Gastroesophageal sphincter (tissue), 4 donors: ENCODE data around the gene OSBPL1A. TPM values are rescaled to one million over a fixed set of nuclear protein-coding genes. Genes with fewer than 3 reads are reported as not detected.

Experiments used
- ATAC-seq: fragments of 150-250 bp; one replicate; pipeline ENCODE4 v1.9.1; 2016; ENCODE audit warnings: mild to moderate bottlenecking, moderate library complexity
- H3K27ac ChIP-seq, 4 donors: fragments of 200-600 bp; sonication (generic) in 3 of 4; 1 replicate in 3 of 4; 2 replicates in 1 of 4; pipeline ENCODE4 v1.5.1; 2016 to 2019
- H3K27me3 ChIP-seq: fragments of 200-600 bp; sonication (generic); one replicate; pipeline ENCODE4 v1.5.1; 2019
- H3K36me3 ChIP-seq, 2 donors: fragments of 200-600 bp; sonication (generic); one replicate each; pipeline ENCODE4 v1.5.1; 2019; ENCODE audit warnings: control low read depth in 1 of 2
- H3K4me1 ChIP-seq, 3 donors: fragments of 200-600 bp; sonication (generic); 1 replicate in 2 of 3; 2 replicates in 1 of 3; pipeline ENCODE4 v1.5.1; 2016 to 2019; ENCODE audit warnings: control low read depth in 2 of 3
- H3K4me3 ChIP-seq, 2 donors: fragments of 200-600 bp; sonication (generic); one replicate each; pipeline ENCODE4 v1.5.1; 2019; ENCODE audit warnings: mild to moderate bottlenecking in 1 of 2, moderate library complexity in 1 of 2
- H3K9me3 ChIP-seq, 3 donors: fragments of 200-600 bp; sonication (generic); one replicate each; pipeline ENCODE4 v1.5.1; 2017 to 2019; ENCODE audit warnings: control low read depth in 2 of 3
- EP300 ChIP-seq: sonication (generic); formaldehyde crosslinking; IDR thresholded peaks from one replicate; pipeline ENCODE4 v1.6.1; 2017; ENCODE audit warnings: antibody characterized with exemption, mild to moderate bottlenecking
- POLR2A ChIP-seq, 2 donors: fragments of 450-650 bp; IDR thresholded peaks; one replicate each; pipeline ENCODE4 v1.6.1; 2017; ENCODE audit warnings: antibody characterized with exemption in 2 of 2, mild to moderate bottlenecking in 2 of 2, moderate library complexity in 1 of 2
- POLR2AphosphoS5 ChIP-seq: sonication (generic); formaldehyde crosslinking; IDR thresholded peaks from one replicate; pipeline ENCODE4 v1.6.1; 2017; ENCODE audit warnings: antibody characterized with exemption
- WGBS, 2 donors: methylation state at CpG; one replicate each; pipeline ENCODE4 v1.1.5; 2018; ENCODE audit warnings: low coverage in 1 of 2; 5-methylcytosine and 5-hydroxymethylcytosine counted together
- total RNA-seq, 4 donors: library from RNA; depleted of rRNA; stranded (reverse); fragments of >200 nt; gene quantifications; one replicate each; pipeline ENCODE4 v1.1.0, GENCODE V29; 2016
- TF ChIP-seq, protein P1 (sequence below), 4 experiments: fragments of 200-600 bp in 2 of 4; fragments of 450-650 bp in 2 of 4; sonication (generic) in 1 of 4; IDR thresholded peaks; one replicate each; pipeline ENCODE4 v1.5.1; 2017 to 2019; ENCODE audit warnings: antibody characterized with exemption in 4 of 4, mild to moderate bottlenecking in 2 of 4, moderate library complexity in 2 of 4

The OSBPL1A gene
- 100 to 1,000 TPM in 3 of 4 donors, 10 to 100 TPM in 1; 97.1 to 120 (median 116) TPM for total RNA-seq

DNA sequence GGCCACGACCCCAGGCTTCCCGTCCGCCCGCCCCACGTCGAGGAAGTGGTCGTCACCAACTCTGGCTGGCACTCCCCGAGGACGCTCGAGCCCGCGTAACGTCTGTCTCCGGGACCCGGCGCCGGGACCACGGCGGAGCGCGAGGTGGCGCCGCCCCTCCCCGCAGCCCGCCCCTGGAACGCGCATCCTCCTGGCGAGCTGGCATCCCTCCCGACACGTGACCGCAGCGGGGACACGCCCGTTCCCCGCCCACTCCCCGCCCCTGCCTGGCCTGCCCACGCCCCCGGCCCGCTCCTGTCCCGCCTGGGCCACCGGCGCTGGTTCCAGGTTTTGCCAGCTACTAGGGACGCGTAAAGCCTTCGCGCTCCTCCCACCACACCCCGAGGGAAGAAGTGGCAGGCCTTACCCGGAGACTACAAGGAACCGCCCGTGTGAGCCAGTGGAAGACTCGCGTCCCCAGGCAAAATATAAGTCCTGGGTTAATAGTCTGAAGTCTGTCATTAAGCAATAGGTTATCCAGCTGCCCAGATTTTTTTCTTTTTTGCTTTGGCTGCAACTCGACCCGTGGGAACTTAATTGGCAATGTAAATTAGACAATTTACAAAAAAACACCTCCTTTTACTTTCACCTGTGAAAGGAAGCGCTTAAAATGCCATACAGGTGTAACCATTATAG, at the start of gene OSBPL1A:
Gene OSBPL1A, minus strand, starts transcription at position 131 of the 675 bp plus-strand sequence. CDS start 20,291 bp downstream, outside the sequence.
- Histone ChIP-seq H3K9me3 (no peaks in the 10 kb centered on the region), H3K4me1 (peaks cover 0 to 21% (median 4%) of the 10 kb centered on the region in 3 donors), H3K36me3 (no peaks in the 10 kb centered on the region), H3K4me3 (peak within 1 kb of the TSS; percentile 71 to 76), H3K27me3 (no peaks in the 10 kb centered on the region), H3K27ac (peak within 1 kb of the TSS; percentile 50 to 94 (median 87))
- peak; percentile 98 for ATAC-seq
- TF ChIP-seq EP300 = no peak
- TF ChIP-seq POLR2A (IDR thresholded peaks at IDR 0.05) = peak; percentile 51 to 56
- TF ChIP-seq POLR2AphosphoS5 = peak; percentile 73
- TF ChIP-seq, protein P1, sequence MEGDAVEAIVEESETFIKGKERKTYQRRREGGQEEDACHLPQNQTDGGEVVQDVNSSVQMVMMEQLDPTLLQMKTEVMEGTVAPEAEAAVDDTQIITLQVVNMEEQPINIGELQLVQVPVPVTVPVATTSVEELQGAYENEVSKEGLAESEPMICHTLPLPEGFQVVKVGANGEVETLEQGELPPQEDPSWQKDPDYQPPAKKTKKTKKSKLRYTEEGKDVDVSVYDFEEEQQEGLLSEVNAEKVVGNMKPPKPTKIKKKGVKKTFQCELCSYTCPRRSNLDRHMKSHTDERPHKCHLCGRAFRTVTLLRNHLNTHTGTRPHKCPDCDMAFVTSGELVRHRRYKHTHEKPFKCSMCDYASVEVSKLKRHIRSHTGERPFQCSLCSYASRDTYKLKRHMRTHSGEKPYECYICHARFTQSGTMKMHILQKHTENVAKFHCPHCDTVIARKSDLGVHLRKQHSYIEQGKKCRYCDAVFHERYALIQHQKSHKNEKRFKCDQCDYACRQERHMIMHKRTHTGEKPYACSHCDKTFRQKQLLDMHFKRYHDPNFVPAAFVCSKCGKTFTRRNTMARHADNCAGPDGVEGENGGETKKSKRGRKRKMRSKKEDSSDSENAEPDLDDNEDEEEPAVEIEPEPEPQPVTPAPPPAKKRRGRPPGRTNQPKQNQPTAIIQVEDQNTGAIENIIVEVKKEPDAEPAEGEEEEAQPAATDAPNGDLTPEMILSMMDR (IDR thresholded peaks at IDR 0.05) = peak in 2 of 4 experiments; percentile 4 to 42
- WGBS, 2 donors = 13 to 33% methylated on average over 2 to 5 of the region's 55 CpGs

DNA sequence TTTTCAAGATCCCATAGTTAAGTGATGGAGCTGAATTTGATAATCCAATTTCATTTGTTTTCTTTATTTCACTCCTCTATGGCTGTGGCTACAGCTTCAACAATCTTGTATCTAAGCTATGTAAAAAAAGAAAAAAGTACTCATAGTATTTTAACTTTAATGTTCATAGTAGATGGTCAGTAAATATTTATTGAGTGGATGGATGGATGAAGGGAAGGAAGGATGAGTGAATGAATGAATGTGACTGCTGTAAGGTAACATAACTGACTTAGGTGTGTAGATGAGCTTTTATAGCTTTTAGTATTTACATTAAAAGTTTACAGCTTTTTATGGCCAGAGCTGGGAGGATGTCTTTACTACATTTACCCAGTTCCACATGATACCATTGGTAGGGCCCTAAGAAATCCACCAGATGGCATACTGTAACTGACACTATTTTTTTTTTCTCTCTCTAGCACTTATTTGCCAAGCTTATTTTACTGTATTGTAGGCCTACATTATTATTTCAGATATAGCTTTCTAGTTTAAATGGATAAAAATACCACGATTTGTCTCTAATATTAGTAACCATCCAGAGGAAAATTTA, 49.4 kb upstream of the OSBPL1A start:
- 90% methylated on average over 1 of the region's 1 CpG for WGBS, 2 donors
- H3K27me3 ChIP-seq = no peaks in the 10 kb centered on the region
- peaks cover 0 to 100% of the 10 kb centered on the region in 2 donors for H3K36me3 ChIP-seq
- ATAC-seq = no peak
- no peaks in the 10 kb centered on the region for H3K4me1 ChIP-seq
- H3K4me3 ChIP-seq = no peak overlapping the region
- no peak overlapping the region for H3K27ac ChIP-seq
- H3K9me3 ChIP-seq = no peaks in the 10 kb centered on the region
- no peak for TF ChIP-seq POLR2AphosphoS5
- TF ChIP-seq, protein P1 (IDR thresholded peaks at IDR 0.05) = no peak
- no peak for TF ChIP-seq EP300
- no peak for TF ChIP-seq POLR2A (IDR thresholded peaks at IDR 0.05)

DNA sequence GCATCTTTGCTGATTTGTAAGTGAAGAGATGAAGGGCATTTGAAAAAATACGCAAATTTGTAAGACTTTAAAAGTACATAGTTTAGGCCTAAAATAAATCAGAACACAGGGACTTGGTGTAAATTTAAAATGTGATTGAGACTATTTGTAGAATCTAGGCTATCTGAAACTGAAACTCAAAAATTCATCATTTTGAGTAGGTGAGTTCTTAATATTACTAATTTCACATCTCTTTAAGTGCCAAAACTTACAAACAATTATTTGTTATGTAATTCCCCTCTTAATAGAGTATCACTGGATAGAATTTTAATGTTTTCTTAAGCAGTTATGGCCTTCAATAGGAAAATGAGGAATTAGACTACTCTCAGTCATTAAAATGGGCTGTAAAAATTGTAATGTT, 48.8 kb upstream of the OSBPL1A start:
- Histone ChIP-seq H3K4me1 (no peaks in the 10 kb centered on the region), H3K4me3 (no peak overlapping the region), H3K36me3 (peaks cover 0 to 100% of the 10 kb centered on the region in 2 donors), H3K9me3 (no peaks in the 10 kb centered on the region), H3K27ac (no peak overlapping the region), H3K27me3 (no peaks in the 10 kb centered on the region)
- WGBS, 2 donors = 81 to 100% methylated on average over 1 of the region's 1 CpG
- ATAC-seq = no peak
- TF ChIP-seq, protein P1 (IDR thresholded peaks at IDR 0.05) = no peak
- TF ChIP-seq POLR2A (IDR thresholded peaks at IDR 0.05) (no peak), EP300 (no peak), POLR2AphosphoS5 (no peak)

DNA sequence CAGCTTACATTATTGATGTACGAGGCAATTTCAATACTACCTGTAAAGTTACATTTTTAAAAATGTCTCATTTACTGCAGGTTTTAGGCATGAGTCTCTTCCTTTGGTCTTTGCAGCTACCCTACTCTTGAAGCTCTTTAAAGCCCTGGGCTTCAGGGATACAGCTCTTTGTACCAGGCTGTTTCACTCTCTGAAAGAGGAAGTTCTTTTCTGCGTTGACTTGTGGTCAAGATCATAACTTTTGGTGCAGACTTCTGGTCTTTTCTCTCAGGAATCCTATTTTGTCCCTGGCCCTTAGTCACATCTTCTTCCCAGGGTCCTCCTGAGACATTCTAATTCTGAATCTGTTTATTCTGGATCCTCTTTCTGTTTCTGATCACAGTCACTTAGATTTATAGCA, 46.2 kb upstream of the OSBPL1A start:
- no peak for ATAC-seq
- H3K9me3 ChIP-seq = no peaks in the 10 kb centered on the region
- H3K36me3 ChIP-seq = peaks cover 0 to 95% of the 10 kb centered on the region in 2 donors
- H3K4me1 ChIP-seq = no peaks in the 10 kb centered on the region
- H3K27ac ChIP-seq = no peak overlapping the region
- 88 to 93% methylated on average over 2 of the region's 2 CpGs for WGBS, 2 donors
- no peaks in the 10 kb centered on the region for H3K27me3 ChIP-seq
- no peak overlapping the region for H3K4me3 ChIP-seq
- TF ChIP-seq, protein P1 (IDR thresholded peaks at IDR 0.05) = no peak
- no peak for TF ChIP-seq EP300

DNA sequence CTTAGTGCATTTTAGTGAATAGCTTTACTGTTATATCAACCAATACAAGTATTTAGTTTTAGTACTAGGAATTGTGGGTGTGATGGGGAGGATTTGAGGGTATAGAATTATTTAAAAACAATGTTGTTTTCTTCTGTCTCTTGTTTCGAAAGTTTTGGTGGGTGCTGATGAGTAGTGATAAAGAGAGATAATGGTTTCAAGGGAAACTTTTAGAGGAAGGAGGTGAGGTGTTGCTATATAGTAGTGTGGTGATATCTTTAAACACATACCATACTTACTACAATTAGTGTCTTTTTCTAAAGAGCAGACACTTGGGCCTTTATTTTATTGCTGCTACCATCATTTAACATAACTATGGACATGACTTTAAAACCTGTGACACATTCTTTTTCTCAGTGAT, 39.3 kb upstream of the OSBPL1A start:
- Histone ChIP-seq H3K9me3 (no peaks in the 10 kb centered on the region), H3K36me3 (peaks cover 0 to 70% of the 10 kb centered on the region in 2 donors), H3K4me1 (no peaks in the 10 kb centered on the region), H3K27me3 (no peaks in the 10 kb centered on the region), H3K4me3 (no peak overlapping the region), H3K27ac (no peak overlapping the region)
- 83 to 93% methylated on average over 1 of the region's 1 CpG for WGBS, 2 donors
- TF ChIP-seq POLR2AphosphoS5 (no peak), POLR2A (IDR thresholded peaks at IDR 0.05) (no peak), EP300 (no peak)
- TF ChIP-seq, protein P1 (IDR thresholded peaks at IDR 0.05) = no peak
- ATAC-seq = no peak
